HepG2 (cell line): Measurements from ENCODE around the gene HHATL. TPM values are rescaled to one million over a fixed set of nuclear protein-coding genes. Genes with fewer than 3 reads are reported as not detected.

Experiments used
- ATAC-seq: fragments of 200-7000 bp; cut with Tn5 transposase; 3 replicates; pipeline ENCODE4 v1.9.1; 2020; ENCODE audit warnings: mild to moderate bottlenecking, moderate library complexity
- BruUV-seq: library from RNA; stranded (reverse); fragments of 400-500 nt; replicated peaks from 2 replicates; lab custom pipeline; 2021; lab: Mats Ljungman, UMichigan
- CTCF ChIA-PET: fragments of 300-600 bp; formaldehyde crosslinking; extraction: SDS; loops from one replicate; lab custom pipeline; 2021; ENCODE audit warnings: low total read pairs, inconsistent platforms, low intra/inter-chr PET ratio; lab: Yijun Ruan, JAX
- POLR2A ChIA-PET: fragments of 350-600 bp; sonication (Branson Sonifier 250); formaldehyde crosslinking; loops from one replicate; lab custom pipeline; 2020; ENCODE audit warnings: antibody characterized with exemption, inconsistent platforms; lab: Yijun Ruan, JAX
- DNase-seq: peaks from one replicate; pipeline ENCODE4 v3.0.0-alpha.2; 2015; ENCODE audit warnings: low spot score
- FAIRE-seq: peaks from 3 replicates; lab custom pipeline; 2011; peaks lifted over from hg19 to GRCh38; lab: Jason Lieb, UNC
- H2AFZ ChIP-seq: one replicate; pipeline ENCODE4 v1.6.1; 2011; ENCODE audit warnings: low read length, inconsistent platforms
- H3K27ac ChIP-seq: fragments of 300-600 bp; 3 replicates; pipeline ENCODE4 v1.8.0; 2011; ENCODE audit warnings: mixed run types, mild to moderate bottlenecking, mixed read lengths, low read length, inconsistent platforms; ENCODE audit not compliant: insufficient read depth; ENCODE audit errors: extremely low read length
- H3K27me3 ChIP-seq, 2 experiments: fragments of 200-600 bp in 1 of 2; 2 replicates in 1 of 2; 3 replicates in 1 of 2; pipeline versions ENCODE4 v1.6.0 to v1.8.0; 2011; ENCODE audit warnings: low read length in 2 of 2, mild to moderate bottlenecking in 2 of 2, moderate library complexity in 2 of 2, inconsistent platforms in 1 of 2; ENCODE audit not compliant: insufficient read depth in 2 of 2, control insufficient read depth in 1 of 2
- H3K36me3 ChIP-seq, 2 experiments: fragments of 200-600 bp in 1 of 2; replicated peaks in 1 of 2; 2 replicates in 1 of 2; 3 replicates in 1 of 2; pipeline versions ENCODE4 v1.5.1 to v1.8.0; 2011; ENCODE audit warnings: low read length in 2 of 2, inconsistent platforms in 1 of 2; ENCODE audit not compliant: insufficient read depth in 2 of 2, control insufficient read depth in 1 of 2
- H3K4me1 ChIP-seq: 2 replicates; pipeline ENCODE4 v1.5.1; 2012; ENCODE audit warnings: low read length, inconsistent platforms; ENCODE audit not compliant: insufficient read depth
- H3K4me2 ChIP-seq: 2 replicates; pipeline ENCODE4 v1.6.0; 2011; ENCODE audit warnings: low read depth, low read length, inconsistent platforms
- H3K4me3 ChIP-seq, 3 experiments: fragments of 200-600 bp in 1 of 3; sonication (generic), shearing (Covaris generic) in 1 of 3; replicated peaks in 1 of 3; 2 replicates each; pipeline ENCODE4 v1.5.1; 2011 to 2016; ENCODE audit warnings: low read length in 3 of 3, inconsistent platforms in 2 of 3, low read depth in 2 of 3, mild to moderate bottlenecking in 2 of 3, control low read depth in 1 of 3, mixed read lengths in 1 of 3; ENCODE audit not compliant: insufficient read depth in 1 of 3
- H3K79me2 ChIP-seq: one replicate; pipeline ENCODE4 v1.6.1; 2011; ENCODE audit warnings: low read length, inconsistent platforms; ENCODE audit not compliant: insufficient read depth
- H3K9ac ChIP-seq: 2 replicates; pipeline ENCODE4 v1.6.0; 2011; ENCODE audit warnings: mild to moderate bottlenecking, low read depth, low read length, inconsistent platforms; ENCODE audit not compliant: insufficient read depth
- H3K9me3 ChIP-seq: 2 replicates; pipeline ENCODE4 v1.5.1; 2012; ENCODE audit warnings: mild to moderate bottlenecking, low read length
- H4K20me1 ChIP-seq: 2 replicates; pipeline ENCODE4 v1.6.0; 2011; ENCODE audit warnings: inconsistent platforms, mild to moderate bottlenecking, low read length, moderate library complexity; ENCODE audit not compliant: insufficient read depth
- GATAD2A ChIP-seq: IDR thresholded peaks from 2 replicates; pipeline ENCODE4 v1.6.1; 2016
- HOXA3 ChIP-seq: sonication (generic); formaldehyde crosslinking; IDR thresholded peaks from 2 replicates; pipeline ENCODE4 v1.5.0; 2020; ENCODE audit warnings: missing genetic modification reagents
- MIER2 ChIP-seq: IDR thresholded peaks from 2 replicates; pipeline ENCODE4 v1.6.1; 2016; ENCODE audit warnings: missing biosample characterization, missing genetic modification reagents
- NR2F1 ChIP-seq, 2 experiments: fragments of 450-650 bp in 1 of 2; formaldehyde crosslinking in 1 of 2; IDR thresholded peaks; 2 replicates each; pipeline versions ENCODE4 v1.5.0 to v1.6.1; 2016 to 2020; ENCODE audit warnings: mild to moderate bottlenecking in 1 of 2, missing compliant biosample characterization in 1 of 2, missing genetic modification reagents in 1 of 2, moderate library complexity in 1 of 2
- PHF21A ChIP-seq: sonication (generic); formaldehyde crosslinking; IDR thresholded peaks from 2 replicates; pipeline ENCODE4 v1.5.0; 2020; ENCODE audit warnings: mild to moderate bottlenecking, missing genetic modification reagents
- RARA ChIP-seq: IDR thresholded peaks from 2 replicates; pipeline ENCODE4 v1.6.1; 2016; ENCODE audit warnings: missing genetic modification reagents, missing compliant biosample characterization
- RFXAP ChIP-seq: sonication (generic); formaldehyde crosslinking; IDR thresholded peaks from 2 replicates; pipeline ENCODE4 v1.4.0; 2020; ENCODE audit warnings: missing genetic modification reagents, borderline replicate concordance
- SOX13 ChIP-seq, 3 experiments: fragments of 450-650 bp in 1 of 3; sonication (generic) in 1 of 3; formaldehyde crosslinking in 1 of 3; IDR thresholded peaks in 2 of 3; conservative IDR thresholded peaks in 1 of 3; 2 replicates each; pipeline versions ENCODE4 v1.5.0 to v1.6.1; 2016 to 2020; ENCODE audit warnings: antibody characterized with exemption in 1 of 3, mild to moderate bottlenecking in 1 of 3, missing compliant biosample characterization in 1 of 3, missing genetic modification reagents in 1 of 3, moderate library complexity in 1 of 3
- ZNF256 ChIP-seq: sonication (generic); formaldehyde crosslinking; conservative IDR thresholded peaks from 2 replicates; pipeline ENCODE4 v1.4.0; 2020; ENCODE audit warnings: missing genetic modification reagents
- ZNF280D ChIP-seq: sonication (generic); formaldehyde crosslinking; IDR thresholded peaks from 2 replicates; pipeline ENCODE4 v1.5.1; 2020; ENCODE audit warnings: mild to moderate bottlenecking, missing genetic modification reagents
- ZNF296 ChIP-seq: sonication (generic); formaldehyde crosslinking; conservative IDR thresholded peaks from 2 replicates; pipeline ENCODE4 v1.5.0; 2020; ENCODE audit warnings: mild to moderate bottlenecking, missing genetic modification reagents
- ZNF713 ChIP-seq: sonication (generic); formaldehyde crosslinking; IDR thresholded peaks from 2 replicates; pipeline ENCODE4 v1.4.0; 2020; ENCODE audit warnings: mild to moderate bottlenecking, missing genetic modification reagents
- WGBS: methylation state at CpG from one replicate; pipeline ENCODE4 v1.1.6; 2017; ENCODE audit warnings: low lambda C conversion rate; 5-methylcytosine and 5-hydroxymethylcytosine counted together
- in situ Hi-C: cut with HindIII; loops from 2 replicates; pipeline ENCODE4 v1.10.0; 2017; ENCODE audit warnings: low pct_unique_long_range_greater_than_20kb; ENCODE audit not compliant: extremely low pct_ligation_motif_present
- intact Hi-C: fragments of 100-400 bp; cut with micrococcal nuclease; formaldehyde crosslinking; loops from one replicate; pipeline ENCODE4 v1.10.0; 2022; ENCODE audit not compliant: unreplicated experiment
- polyA plus RNA-seq, 8 experiments: library from polyadenylated mRNA; depleted of rRNA in 3 of 8; stranded (reverse) in 7 of 8; unstranded in 1 of 8; fragments of >200 nt; fragmentation: Illumina TruSeq in 4 of 8; extraction: Trizol in 4 of 8; gene quantifications; 2 replicates each; pipeline versions ENCODE4 v1.2.1 to v1.2.3, GENCODE V29; 2011 to 2016; ENCODE audit warnings: low read depth in 4 of 8, missing spikeins in 1 of 8, mixed read lengths in 1 of 8; ENCODE audit not compliant: insufficient read depth in 1 of 8
- total RNA-seq, 5 experiments: library from RNA; depleted of rRNA; stranded (reverse); fragments of >200 nt; fragmentation: Illumina TruSeq; extraction: Trizol; gene quantifications; 2 replicates each; pipeline ENCODE4 v1.2.3, GENCODE V29; 2016; ENCODE audit warnings: low read depth in 1 of 5
- TF ChIP-seq, protein P1 (sequence below): sonication (generic); formaldehyde crosslinking; IDR thresholded peaks from 2 replicates; pipeline ENCODE4 v1.4.0; 2020; ENCODE audit warnings: missing genetic modification reagents, mild to moderate bottlenecking, borderline replicate concordance
- TF ChIP-seq, protein P2 (sequence below): sonication (generic); formaldehyde crosslinking; conservative IDR thresholded peaks from 2 replicates; pipeline ENCODE4 v1.5.0; 2020; ENCODE audit warnings: missing genetic modification reagents

The HHATL gene
- total and polyA plus RNA-seq, 2 of the 13 experiments (the other 11 are each of a cell fraction or from before 2014, with no cell fraction given) = 0.26 TPM; not detected in 1

DNA sequence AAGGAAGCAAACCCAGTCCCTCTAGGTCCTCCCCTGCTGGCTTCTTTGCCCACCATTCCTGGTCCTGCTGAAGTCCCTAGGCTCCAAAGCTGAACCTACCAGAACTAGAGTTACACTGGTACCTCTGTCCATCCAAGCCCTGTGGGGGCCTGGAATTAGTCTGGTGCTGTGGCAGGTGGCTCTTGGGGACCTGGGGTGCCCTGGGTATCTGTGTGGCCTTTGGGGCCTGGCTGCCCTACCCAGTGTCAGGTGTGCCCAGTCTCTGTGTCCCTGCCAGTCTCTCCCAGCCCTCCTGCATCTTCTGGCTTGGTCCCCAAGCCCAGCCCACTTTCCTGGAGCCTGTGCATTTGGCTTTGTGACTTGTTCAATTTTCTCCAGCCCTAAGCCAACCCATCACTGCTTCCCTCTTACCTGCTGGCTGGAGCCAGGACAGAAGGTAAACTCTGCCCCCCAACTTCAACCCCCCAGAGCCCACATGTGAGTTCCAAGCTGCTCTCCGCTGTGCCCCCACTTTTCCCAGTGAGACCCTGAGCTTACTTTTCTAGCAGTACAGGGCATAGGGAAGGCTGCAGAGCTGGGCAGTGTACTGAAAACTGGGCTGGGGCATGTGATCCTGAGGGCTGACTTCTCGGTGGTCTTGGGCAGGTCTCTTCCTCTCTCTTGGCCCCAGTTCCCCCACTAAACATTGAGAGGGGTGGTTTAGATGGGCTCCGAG is 28.3 kb upstream of the HHATL start (continued):
- TF ChIP-seq RFXAP (CRISPR knock-in tag) = no peak
- no peak for TF ChIP-seq ZNF256 (CRISPR knock-in tag)
- TF ChIP-seq, protein P1, sequence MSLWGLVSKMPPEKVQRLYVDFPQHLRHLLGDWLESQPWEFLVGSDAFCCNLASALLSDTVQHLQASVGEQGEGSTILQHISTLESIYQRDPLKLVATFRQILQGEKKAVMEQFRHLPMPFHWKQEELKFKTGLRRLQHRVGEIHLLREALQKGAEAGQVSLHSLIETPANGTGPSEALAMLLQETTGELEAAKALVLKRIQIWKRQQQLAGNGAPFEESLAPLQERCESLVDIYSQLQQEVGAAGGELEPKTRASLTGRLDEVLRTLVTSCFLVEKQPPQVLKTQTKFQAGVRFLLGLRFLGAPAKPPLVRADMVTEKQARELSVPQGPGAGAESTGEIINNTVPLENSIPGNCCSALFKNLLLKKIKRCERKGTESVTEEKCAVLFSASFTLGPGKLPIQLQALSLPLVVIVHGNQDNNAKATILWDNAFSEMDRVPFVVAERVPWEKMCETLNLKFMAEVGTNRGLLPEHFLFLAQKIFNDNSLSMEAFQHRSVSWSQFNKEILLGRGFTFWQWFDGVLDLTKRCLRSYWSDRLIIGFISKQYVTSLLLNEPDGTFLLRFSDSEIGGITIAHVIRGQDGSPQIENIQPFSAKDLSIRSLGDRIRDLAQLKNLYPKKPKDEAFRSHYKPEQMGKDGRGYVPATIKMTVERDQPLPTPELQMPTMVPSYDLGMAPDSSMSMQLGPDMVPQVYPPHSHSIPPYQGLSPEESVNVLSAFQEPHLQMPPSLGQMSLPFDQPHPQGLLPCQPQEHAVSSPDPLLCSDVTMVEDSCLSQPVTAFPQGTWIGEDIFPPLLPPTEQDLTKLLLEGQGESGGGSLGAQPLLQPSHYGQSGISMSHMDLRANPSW (CRISPR knock-in tag) = no peak
- no peak for TF ChIP-seq MIER2

GRCh38 chr3:42730294-42730693 is 27.7 kb upstream of the HHATL start:
- DNase-seq = no peak
- peaks cover 54% of the 10 kb centered on the region for H3K4me1 ChIP-seq
- ATAC-seq = no peak
- H3K4me2 ChIP-seq = no peak overlapping the region
- H2AFZ ChIP-seq = no peak overlapping the region
- FAIRE-seq = no peak
- no peaks in the 10 kb centered on the region for H3K79me2 ChIP-seq
- H3K27me3 ChIP-seq = no peaks in the 10 kb centered on the region
- intact Hi-C loops = loop anchor here (5.0 kb wide), 2 partner anchors 78 to 128 kb away; partner anchors contain the start of genes NKTR and ZBTB47
- POLR2A ChIA-PET = interaction anchor here (1.3 kb wide), 1 partner anchor 26 kb away, joined by 3 read pairs; no protein-coding TSS in a partner anchor
- H3K36me3 ChIP-seq = no peaks in the 10 kb centered on the region
- in situ Hi-C loops = no loop called here
- H3K4me3 ChIP-seq = no peak overlapping the region
- H4K20me1 ChIP-seq = no peaks in the 10 kb centered on the region
- BruUV-seq = no TSS peak
- H3K27ac ChIP-seq = peak overlapping the region; percentile 36
- H3K9me3 ChIP-seq = no peaks in the 10 kb centered on the region
- no peak overlapping the region for H3K9ac ChIP-seq
- WGBS = 94% methylated on average over 3 of the region's 11 CpGs
- CTCF ChIA-PET = no interaction called here
- TF ChIP-seq NR2F1 (CRISPR knock-in tag; IDR thresholded peaks at IDR 0.05) (peak; percentile 44 to 59; a peak in 1 of 4 replicates), PHF21A (CRISPR knock-in tag) (0 out of 2 replicates have a peak, but pooled peaks have one; percentile 18), ZNF280D (no peak), ZNF296 (CRISPR knock-in tag) (no peak), RARA (CRISPR knock-in tag) (0 out of 2 replicates have a peak, but pooled peaks have one; percentile 26), SOX13 (IDR thresholded peaks at IDR 0.05) (no peak), SOX13 (CRISPR knock-in tag; conservative IDR thresholded peaks at IDR 0.05 in 1 of 2, IDR thresholded peaks at IDR 0.05 in 1 of 2) (peak in 1 of 2 experiments; percentile 78; a peak in 2 of 4 replicates), HOXA3 (CRISPR knock-in tag) (0 out of 2 replicates have a peak, but pooled peaks have one; percentile 20), ZNF713 (no peak), GATAD2A (CRISPR knock-in tag) (peak; percentile 60)
- TF ChIP-seq, protein P2, sequence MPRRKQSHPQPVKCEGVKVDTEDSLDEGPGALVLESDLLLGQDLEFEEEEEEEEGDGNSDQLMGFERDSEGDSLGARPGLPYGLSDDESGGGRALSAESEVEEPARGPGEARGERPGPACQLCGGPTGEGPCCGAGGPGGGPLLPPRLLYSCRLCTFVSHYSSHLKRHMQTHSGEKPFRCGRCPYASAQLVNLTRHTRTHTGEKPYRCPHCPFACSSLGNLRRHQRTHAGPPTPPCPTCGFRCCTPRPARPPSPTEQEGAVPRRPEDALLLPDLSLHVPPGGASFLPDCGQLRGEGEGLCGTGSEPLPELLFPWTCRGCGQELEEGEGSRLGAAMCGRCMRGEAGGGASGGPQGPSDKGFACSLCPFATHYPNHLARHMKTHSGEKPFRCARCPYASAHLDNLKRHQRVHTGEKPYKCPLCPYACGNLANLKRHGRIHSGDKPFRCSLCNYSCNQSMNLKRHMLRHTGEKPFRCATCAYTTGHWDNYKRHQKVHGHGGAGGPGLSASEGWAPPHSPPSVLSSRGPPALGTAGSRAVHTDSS (CRISPR knock-in tag) = no peak
